Adrenal gland (tissue), 12 donors: Measurements from ENCODE around the gene RANGAP1. TPM values are rescaled to one million over a fixed set of nuclear protein-coding genes. Genes with fewer than 3 reads are reported as not detected.
A peak's percentile ranks its signal among the peaks of the same experiment; 100 is the strongest.

ENCODE experiments used
- DNase-seq, 7 donors: peaks; one replicate each; pipeline ENCODE4 v3.0.0-alpha.2; 2019 to 2020
- H3K27ac ChIP-seq, 5 donors: fragments of 200-600 bp; sonication (generic) in 4 of 5; 1 replicate in 3 of 5; 2 replicates in 2 of 5; pipeline versions ENCODE4 v1.5.1 to v1.8.0; 2016 to 2020; ENCODE audit warnings: mild to moderate bottlenecking in 1 of 5
- H3K27me3 ChIP-seq: fragments of 200-600 bp; 2 replicates; pipeline ENCODE4 v1.8.0; 2021
- H3K36me3 ChIP-seq, 2 donors: fragments of 200-600 bp; replicated peaks in 1 of 2; 1 replicate in 1 of 2; 2 replicates in 1 of 2; pipeline versions ENCODE4 v1.5.1 to v1.8.0; 2018 to 2022
- H3K4me1 ChIP-seq, 2 donors: fragments of 200-600 bp; replicated peaks in 1 of 2; 1 replicate in 1 of 2; 2 replicates in 1 of 2; pipeline versions ENCODE4 v1.5.1 to v1.8.0; 2018 to 2021
- H3K4me3 ChIP-seq, 4 donors: fragments of 200-600 bp; sonication (generic) in 3 of 4; one replicate each; pipeline ENCODE4 v1.5.1; 2016 to 2018
- H3K9me3 ChIP-seq, 3 donors: fragments of 200-600 bp; sonication (generic) in 1 of 3; replicated peaks in 1 of 3; 1 replicate in 2 of 3; 2 replicates in 1 of 3; pipeline versions ENCODE4 v1.5.1 to v1.8.0; 2016 to 2021
- POLR2A ChIP-seq, 2 donors: fragments of 450-650 bp; IDR thresholded peaks; one replicate each; pipeline ENCODE4 v1.6.1; 2017; ENCODE audit warnings: antibody characterized with exemption in 2 of 2, mild to moderate bottlenecking in 2 of 2, moderate library complexity in 1 of 2
- WGBS, 4 donors: extraction: QIAGEN DNeasy Blood & Tissue Kit in 2 of 4; methylation state at CpG; one replicate each; pipeline versions ENCODE4 v1.1.5 to v1.1.7; 2013 to 2017; 5-methylcytosine and 5-hydroxymethylcytosine counted together
- intact Hi-C, 2 donors: fragments of 100-400 bp; cut with DNase I; formaldehyde crosslinking; loops; one replicate each; pipeline versions ENCODE4 v1.14.1 to v1.15.0; 2022 to 2023
- microRNA-seq, 3 donors: library from miRNA; unstranded; fragments of <30 nt; microRNA quantifications; one replicate each; pipeline ENCODE4, GENCODE V29; 2017 to 2020
- polyA plus RNA-seq, 3 donors: library from polyadenylated mRNA; stranded (reverse); fragments of 200-250 nt in 2 of 3; fragments of 350-450 nt in 1 of 3; fragmentation: Illumina TruSeq in 1 of 3; extraction: RNeasy Lipid Tissue Mini Kit (QIAGEN cat#74804) in 1 of 3; gene quantifications; one replicate each; pipeline ENCODE4 v1.2.3, GENCODE V29; 2013 to 2014
- small RNA-seq, 2 donors: library from RNA; depleted of rRNA; stranded (forward); fragments of <200 nt; gene quantifications; one replicate each; pipeline ENCODE3, GENCODE V24; 2016
- total RNA-seq, 9 donors: library from RNA; depleted of rRNA in 4 of 9; stranded (reverse); fragments of >200 nt in 4 of 9; fragments of 120-200 nt in 1 of 9; fragmentation: NEBNext Ultra II Directional in 1 of 9; extraction: Animal tissue kit (Norgen Biotek cat#: 25700) in 1 of 9; gene quantifications; one replicate each; pipeline versions ENCODE4 v1.1.0 to v1.2.4, GENCODE V29; 2013 to 2023
- TF ChIP-seq, protein P1 (sequence below), 6 experiments: fragments of 450-650 bp in 4 of 6; fragments of 200-600 bp in 2 of 6; sonication (generic) in 1 of 6; IDR thresholded peaks; 1 replicate in 5 of 6; 2 replicates in 1 of 6; pipeline versions ENCODE4 v1.5.1 to v1.8.0; 2016 to 2021; ENCODE audit warnings: antibody characterized with exemption in 6 of 6, mild to moderate bottlenecking in 2 of 6, moderate library complexity in 1 of 6
- donor health status: healthy with polysubstance abuse.
- donor health status: Bipolar disorder and iron deficiency.
- donor health status: DM: yes; HTN: yes; CAD: no.
- donor health status: DM: no; HTN: no; CAD: no.
- donor health status: DM: no; HTN: no; CAD: no.
- donor health status: DM: yes; HTN: yes; CAD: no.

Gene RANGAP1
- total and polyA plus RNA-seq, 12 donors: 56.6 to 134 (median 76.7) TPM

DNA sequence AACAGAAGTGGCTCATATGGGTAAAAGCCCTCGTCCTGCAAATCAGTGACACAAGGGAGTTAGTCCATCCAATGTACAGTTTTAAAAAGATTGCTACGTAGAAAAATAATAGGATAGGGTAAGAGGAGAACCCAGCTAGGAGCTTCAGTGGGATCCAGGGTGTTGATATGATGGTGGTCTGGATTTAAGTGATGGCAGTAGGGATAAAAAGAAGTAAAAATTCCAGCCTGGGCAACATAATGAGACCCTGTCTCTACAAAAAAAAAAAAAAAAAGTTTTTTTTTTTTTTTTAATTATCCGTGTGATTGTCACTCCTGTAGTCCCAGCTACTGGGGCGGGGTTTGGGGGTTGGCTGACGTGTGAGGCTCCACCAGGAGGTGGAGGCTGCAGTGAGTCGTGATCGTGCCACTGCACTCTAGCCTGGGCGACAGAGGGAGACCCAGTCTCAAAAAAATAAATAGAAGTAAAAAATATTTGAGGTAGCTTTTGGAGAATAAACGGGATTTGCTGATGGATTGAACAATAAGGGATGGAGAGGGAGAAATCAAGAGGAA, 87.9 kb downstream of the RANGAP1 start:
- H3K27me3 ChIP-seq: no peaks in the 10 kb centered on the region
- peaks cover 0 to 15% of the 10 kb centered on the region in 2 donors for H3K4me1 ChIP-seq
- H3K36me3 ChIP-seq: no peaks in the 10 kb centered on the region
- intact Hi-C loops: no loop called here
- no peaks in the 10 kb centered on the region for H3K9me3 ChIP-seq
- peak in 4 of 7 donors; percentile 41 to 56 (median 46) for DNase-seq
- no peak for TF ChIP-seq POLR2A (IDR thresholded peaks at IDR 0.05)
- TF ChIP-seq, protein P1, sequence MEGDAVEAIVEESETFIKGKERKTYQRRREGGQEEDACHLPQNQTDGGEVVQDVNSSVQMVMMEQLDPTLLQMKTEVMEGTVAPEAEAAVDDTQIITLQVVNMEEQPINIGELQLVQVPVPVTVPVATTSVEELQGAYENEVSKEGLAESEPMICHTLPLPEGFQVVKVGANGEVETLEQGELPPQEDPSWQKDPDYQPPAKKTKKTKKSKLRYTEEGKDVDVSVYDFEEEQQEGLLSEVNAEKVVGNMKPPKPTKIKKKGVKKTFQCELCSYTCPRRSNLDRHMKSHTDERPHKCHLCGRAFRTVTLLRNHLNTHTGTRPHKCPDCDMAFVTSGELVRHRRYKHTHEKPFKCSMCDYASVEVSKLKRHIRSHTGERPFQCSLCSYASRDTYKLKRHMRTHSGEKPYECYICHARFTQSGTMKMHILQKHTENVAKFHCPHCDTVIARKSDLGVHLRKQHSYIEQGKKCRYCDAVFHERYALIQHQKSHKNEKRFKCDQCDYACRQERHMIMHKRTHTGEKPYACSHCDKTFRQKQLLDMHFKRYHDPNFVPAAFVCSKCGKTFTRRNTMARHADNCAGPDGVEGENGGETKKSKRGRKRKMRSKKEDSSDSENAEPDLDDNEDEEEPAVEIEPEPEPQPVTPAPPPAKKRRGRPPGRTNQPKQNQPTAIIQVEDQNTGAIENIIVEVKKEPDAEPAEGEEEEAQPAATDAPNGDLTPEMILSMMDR (IDR thresholded peaks at IDR 0.05): peak in 2 of 6 experiments; percentile 7 to 15
- peak overlapping the region in 2 of 4 donors; percentile 55 to 79 for H3K4me3 ChIP-seq
- 2 to 6% (median 3%) methylated on average over 9 of the region's 9 CpGs for WGBS, 4 donors
- H3K27ac ChIP-seq: peak overlapping the region in 1 of 5 donors; percentile 6

DNA sequence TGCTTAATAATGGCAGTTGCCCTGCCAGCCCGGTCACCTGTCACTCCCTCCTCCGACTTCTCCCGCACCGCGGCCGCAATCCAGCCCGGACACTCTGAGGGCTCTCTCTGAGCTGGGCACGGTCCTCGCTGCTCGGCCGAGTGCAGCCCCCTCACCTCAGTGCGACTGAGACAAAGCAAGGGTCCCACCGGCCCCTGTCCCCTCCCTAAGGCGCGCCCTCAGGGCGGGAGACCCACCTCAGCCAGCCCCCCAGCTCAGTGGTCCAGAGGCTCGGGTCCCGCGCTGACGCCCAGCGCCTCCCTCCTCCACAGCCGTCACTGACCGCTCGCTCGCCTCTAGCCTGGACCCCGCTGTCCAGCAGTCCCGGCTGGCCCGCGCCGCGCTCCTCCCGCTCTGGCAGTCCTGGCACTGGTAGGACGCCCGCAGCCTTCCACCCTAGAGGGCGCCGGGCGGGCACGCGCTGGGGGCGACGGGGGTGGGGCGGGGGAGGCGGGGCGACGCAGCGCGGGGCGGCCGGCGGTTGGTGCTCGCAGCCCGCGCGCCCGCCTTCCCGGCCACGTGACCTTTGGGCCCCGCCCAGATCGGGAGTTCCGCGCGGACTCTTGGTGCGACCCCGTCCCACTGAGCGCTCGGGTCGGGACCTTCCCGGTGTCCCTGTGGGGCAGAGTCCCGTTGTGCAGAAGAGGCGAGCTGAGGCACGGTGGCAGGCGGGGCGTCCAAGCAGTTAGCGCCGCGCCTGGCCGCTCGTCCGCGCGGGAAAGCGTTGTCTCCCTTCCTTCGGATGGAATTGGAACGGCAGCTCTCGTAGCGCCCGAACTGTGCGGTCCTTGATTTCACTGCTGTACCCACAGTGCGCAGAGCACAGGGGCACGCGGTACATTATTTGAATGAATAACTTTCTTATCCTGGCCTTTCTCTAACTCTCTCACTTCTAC, 88.7 kb downstream of the RANGAP1 start:
- Histone ChIP-seq H3K4me3 (peak overlapping the region; percentile 46 to 79 (median 56)), H3K27me3 (no peaks in the 10 kb centered on the region), H3K27ac (peak overlapping the region in 3 of 5 donors; percentile 24 to 60 (median 31)), H3K36me3 (no peaks in the 10 kb centered on the region), H3K9me3 (no peaks in the 10 kb centered on the region), H3K4me1 (peaks cover 0 to 15% of the 10 kb centered on the region in 2 donors)
- WGBS, 4 donors: 0 to 1% (median 0%) methylated on average over 8 to 91 of the region's 91 CpGs
- intact Hi-C loops: no loop called here
- peak; percentile 76 to 85 (median 83) for DNase-seq
- TF ChIP-seq POLR2A (IDR thresholded peaks at IDR 0.05): peak in 1 of 2 donors; percentile 39
- TF ChIP-seq, protein P1 (IDR thresholded peaks at IDR 0.05): peak in 2 of 6 experiments; percentile 19 to 25

Small RNA genes lying within 50 kb of the gene (microRNA-seq; reads per million reads assigned to microRNA genes)
- 0.28 to 0.89 (median 0.38) reads per million in 3 donors for gene MIR6889

Small RNA genes lying within 50 kb of the gene (small RNA-seq; reads per million reads assigned to genes)
- gene MIR6889: 0 reads per million in 2 donors

Other genes starting within 250 kb of the RANGAP1 start
- 100 to 1,000 TPM in 1 of 9 donors, 10 to 100 TPM in 8; 35.6 to 161 (median 58.3) TPM for gene EP300, start 193.6 kb downstream of the RANGAP1 start, total RNA-seq
- 10 to 100 TPM in 2 of 3 donors, 1 to 10 TPM in 1; 7.0 to 28.4 (median 19.7) TPM for gene EP300, start 193.6 kb downstream of the RANGAP1 start, polyA plus RNA-seq
- 10 to 100 TPM; 16.1 to 31.9 (median 25.7) TPM for gene L3MBTL2, start 80.9 kb downstream of the RANGAP1 start, total RNA-seq
- 10 to 100 TPM; 18.7 to 23.7 (median 21.4) TPM for gene L3MBTL2, start 80.9 kb downstream of the RANGAP1 start, polyA plus RNA-seq
- gene CHADL, start 45.3 kb downstream of the RANGAP1 start, total RNA-seq: 10 to 100 TPM in 1 of 9 donors, 1 to 10 TPM in 8; 1.4 to 10.2 (median 3.3) TPM
- gene CHADL, start 45.3 kb downstream of the RANGAP1 start, polyA plus RNA-seq: 10 to 100 TPM in 1 of 3 donors, 1 to 10 TPM in 1, under 1 TPM in 1; 0.15 to 21.9 (median 9.2) TPM
- gene ZC3H7B, start 15.3 kb upstream of the RANGAP1 start, total RNA-seq: 100 to 1,000 TPM in 2 of 9 donors, 10 to 100 TPM in 7; 36.4 to 133 (median 79.4) TPM
- 10 to 100 TPM; 31.2 to 71.5 (median 33.1) TPM for gene ZC3H7B, start 15.3 kb upstream of the RANGAP1 start, polyA plus RNA-seq
- 10 to 100 TPM in 8 of 9 donors, 1 to 10 TPM in 1; 7.2 to 33.9 (median 23.2) TPM for gene TEF, start 95.8 kb upstream of the RANGAP1 start, total RNA-seq
- gene TEF, start 95.8 kb upstream of the RANGAP1 start, polyA plus RNA-seq: 10 to 100 TPM; 11.8 to 17.5 (median 15.2) TPM
- 100 to 1,000 TPM in 1 of 9 donors, 10 to 100 TPM in 8; 16.2 to 117 (median 56.7) TPM for gene TOB2, start 160.6 kb upstream of the RANGAP1 start, total RNA-seq
- gene TOB2, start 160.6 kb upstream of the RANGAP1 start, polyA plus RNA-seq: 10 to 100 TPM; 14.7 to 24.1 (median 20.6) TPM
- gene PHF5A, start 182.5 kb upstream of the RANGAP1 start, total RNA-seq: 10 to 100 TPM; 18.2 to 49.0 (median 27.8) TPM
- 10 to 100 TPM; 29.5 to 50.8 (median 38.4) TPM for gene PHF5A, start 182.5 kb upstream of the RANGAP1 start, polyA plus RNA-seq
- gene ACO2, start 182.9 kb upstream of the RANGAP1 start, total RNA-seq: 100 to 1,000 TPM; 104 to 212 (median 146) TPM
- 100 to 1,000 TPM in 1 of 3 donors, 10 to 100 TPM in 2; 35.5 to 135 (median 64.8) TPM for gene ACO2, start 182.9 kb upstream of the RANGAP1 start, polyA plus RNA-seq